Measurements from ENCODE around the gene BPGM.

BPGM gene

GRCh38 chr7:134699021-134699818 lies 52.6 kb downstream of the BPGM start:
- H3K4me1 ChIP-seq (ENCODE audit: control insufficient read depth in 1 of 2, insufficient read depth in 1 of 2, low read depth in 1 of 2, low read length in 1 of 2) = no peaks in the 10 kb centered on the region
- no peak overlapping the region for H3K27ac ChIP-seq
- no peak for TF ChIP-seq CTCF (IDR thresholded peaks at IDR 0.05)
- no peaks in the 10 kb centered on the region for H3K36me3 ChIP-seq
- no peaks in the 10 kb centered on the region for H3K27me3 ChIP-seq
- no peaks in the 10 kb centered on the region for H3K9me3 ChIP-seq
- H3K4me3 ChIP-seq (ENCODE audit: low read depth in 1 of 2, low read length in 1 of 2) = no peak overlapping the region

GRCh38 chr7:134699899-134700298 lies 53.2 kb downstream of the BPGM start:
- no peaks in the 10 kb centered on the region for H3K4me1 ChIP-seq (ENCODE audit: control insufficient read depth in 1 of 2, insufficient read depth in 1 of 2, low read depth in 1 of 2, low read length in 1 of 2)
- no peak overlapping the region for H3K27ac ChIP-seq
- no peaks in the 10 kb centered on the region for H3K27me3 ChIP-seq
- no peaks in the 10 kb centered on the region for H3K36me3 ChIP-seq
- TF ChIP-seq CTCF (IDR thresholded peaks at IDR 0.05) = no peak
- H3K4me3 ChIP-seq (ENCODE audit: low read depth in 1 of 2, low read length in 1 of 2) = no peak overlapping the region
- no peaks in the 10 kb centered on the region for H3K9me3 ChIP-seq

GRCh38 chr7:134701272-134701671 lies 54.6 kb downstream of the BPGM start:
- TF ChIP-seq CTCF (IDR thresholded peaks at IDR 0.05) = no peak
- no peak overlapping the region for H3K27ac ChIP-seq
- no peaks in the 10 kb centered on the region for H3K27me3 ChIP-seq
- H3K9me3 ChIP-seq = no peaks in the 10 kb centered on the region
- H3K4me1 ChIP-seq (ENCODE audit: control insufficient read depth in 1 of 2, insufficient read depth in 1 of 2, low read depth in 1 of 2, low read length in 1 of 2) = no peaks in the 10 kb centered on the region
- no peaks in the 10 kb centered on the region for H3K36me3 ChIP-seq
- H3K4me3 ChIP-seq (ENCODE audit: low read depth in 1 of 2, low read length in 1 of 2) = no peak overlapping the region

GRCh38 chr7:134702366-134703240 lies 56.0 kb downstream of the BPGM start:
- Histone ChIP-seq H3K36me3 (no peaks in the 10 kb centered on the region), H3K27ac (no peak overlapping the region), H3K4me1 (ENCODE audit: control insufficient read depth in 1 of 2, insufficient read depth in 1 of 2, low read depth in 1 of 2, low read length in 1 of 2) (no peaks in the 10 kb centered on the region), H3K9me3 (no peaks in the 10 kb centered on the region), H3K27me3 (no peaks in the 10 kb centered on the region), H3K4me3 (ENCODE audit: low read depth in 1 of 2, low read length in 1 of 2) (no peak overlapping the region)
- no peak for TF ChIP-seq CTCF (IDR thresholded peaks at IDR 0.05)

GRCh38 chr7:134703241-134703594 lies 56.6 kb downstream of the BPGM start:
- Histone ChIP-seq H3K4me1 (ENCODE audit: control insufficient read depth in 1 of 2, insufficient read depth in 1 of 2, low read depth in 1 of 2, low read length in 1 of 2) (no peaks in the 10 kb centered on the region), H3K4me3 (ENCODE audit: low read depth in 1 of 2, low read length in 1 of 2) (no peak overlapping the region), H3K9me3 (no peaks in the 10 kb centered on the region), H3K27me3 (no peaks in the 10 kb centered on the region), H3K36me3 (no peaks in the 10 kb centered on the region), H3K27ac (no peak overlapping the region)
- TF ChIP-seq CTCF (IDR thresholded peaks at IDR 0.05) = no peak
